Right renal pelvis (tissue), 4 donors: Measurements from ENCODE around the gene HAGHL. TPM values are rescaled to one million over a fixed set of nuclear protein-coding genes. Genes with fewer than 3 reads are reported as not detected.
"Not testable (repeated sequence)": the region's sequence is repeated elsewhere in the genome, so short reads cannot be mapped to it uniquely, and the experiment has no call there.

Experiments
- DNase-seq, 4 donors: peaks; one replicate each; pipeline ENCODE4 v3.0.0-alpha.2; 2013; ENCODE audit warnings: low read depth in 4 of 4, low spot score in 3 of 4, missing footprints in 1 of 4
- polyA plus RNA-seq, 4 donors: library from polyadenylated mRNA; unstranded; fragments of 120-200 nt; gene quantifications; one replicate each; pipeline ENCODE4 v1.2.1, GENCODE V29; 2013; ENCODE audit not compliant: insufficient read length in 4 of 4

HAGHL gene
- polyA plus RNA-seq, 4 donors = 3.1 to 7.3 (median 3.2) TPM

- no peak for DNase-seq
Measured at GRCh38 chr16:732332-732731, 5.4 kb downstream of the HAGHL start.

- no peak for DNase-seq
Measured at GRCh38 chr16:732936-733335, 6.0 kb downstream of the HAGHL start.

- DNase-seq = no peak
Measured at GRCh38 chr16:733382-734207, 6.7 kb downstream of the HAGHL start.

GRCh38 chr16:734208-734980 lies 7.5 kb downstream of the HAGHL start:
- DNase-seq = no peak

GRCh38 chr16:734981-735881 lies 8.3 kb downstream of the HAGHL start:
- DNase-seq = no peak

- no peak for DNase-seq
Measured at GRCh38 chr16:735982-736453, 9.1 kb downstream of the HAGHL start.

- no peak for DNase-seq
Measured at GRCh38 chr16:736936-737481, 10.1 kb downstream of the HAGHL start.

GRCh38 chr16:739560-740458 lies 12.9 kb downstream of the HAGHL start:
- no peak for DNase-seq

- no peak for DNase-seq
Measured at GRCh38 chr16:740459-740763, 13.5 kb downstream of the HAGHL start.

- DNase-seq = peak in 3 of 4 donors; percentile 78 to 87 (median 80)
Measured at GRCh38 chr16:740764-741505, 14.0 kb downstream of the HAGHL start, which contains the start of gene CIAO3. Gene CIAO3, minus strand, starts transcription at chr16:740997. Its CDS starts 12 bp downstream, at chr16:740985.

- no peak for DNase-seq
Measured at GRCh38 chr16:741986-742629, 15.2 kb downstream of the HAGHL start.

- DNase-seq = not testable (repeated sequence)
Measured at GRCh38 chr16:742894-743293, 16.0 kb downstream of the HAGHL start.

- DNase-seq = no peak
Measured at GRCh38 chr16:743794-744500, 17.0 kb downstream of the HAGHL start.

GRCh38 chr16:745739-746138 lies 18.8 kb downstream of the HAGHL start:
- DNase-seq = no peak

- DNase-seq = no peak
Measured at GRCh38 chr16:746637-747036, 19.7 kb downstream of the HAGHL start.

GRCh38 chr16:747978-748746 lies 21.3 kb downstream of the HAGHL start:
- no peak for DNase-seq

- no peak for DNase-seq
Measured at GRCh38 chr16:749010-749409, 22.1 kb downstream of the HAGHL start.
